Midbrain (tissue), 1 donor: ENCODE data around the gene SNX30.

Source experiments
- DNase-seq: peaks from one replicate; lab custom pipeline; 2025; lab: John Stamatoyannopoulos, UW

Gene SNX30

DNA sequence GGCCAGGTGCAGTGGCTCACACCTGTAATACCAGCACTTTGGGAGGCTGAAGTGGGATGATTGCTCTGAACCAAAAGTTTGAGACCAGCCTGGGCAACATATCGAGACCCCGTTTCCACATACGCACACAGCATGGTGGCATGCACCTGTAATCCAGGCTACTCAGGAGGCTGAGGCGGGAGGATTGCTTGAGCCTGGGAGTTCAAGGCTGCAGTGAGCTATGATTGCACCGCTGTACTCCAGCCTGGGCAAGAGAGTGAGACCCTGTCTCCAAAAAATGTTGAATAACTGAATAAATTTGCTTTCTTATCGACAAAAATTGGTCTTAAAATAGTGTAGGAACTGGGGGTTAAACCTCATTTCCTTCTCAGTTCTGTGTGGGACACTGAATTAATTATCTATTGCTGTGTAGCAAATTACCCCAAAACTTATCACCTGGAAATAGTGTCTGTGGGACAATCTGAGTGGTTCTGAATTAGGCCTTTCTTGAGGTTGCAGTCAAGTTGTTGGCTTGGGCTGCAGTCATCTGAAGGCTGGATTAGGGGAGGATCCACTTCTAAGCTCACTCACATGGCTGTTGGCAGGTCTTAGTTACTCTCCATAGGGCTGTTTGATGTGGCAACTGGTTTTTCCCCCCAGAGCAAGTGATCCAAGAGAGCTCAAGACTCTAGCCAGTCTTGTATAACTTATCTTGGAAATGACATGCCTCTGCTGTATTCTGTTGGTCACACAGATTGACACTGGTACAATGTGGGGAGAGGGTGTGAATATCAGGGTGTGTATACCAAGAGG lies 2.0 kb downstream of the SNX30 start:
- DNase-seq, result no peak

GRCh38 chr9:112753725-112754124 lies 3.2 kb downstream of the SNX30 start:
- no peak for DNase-seq

DNA sequence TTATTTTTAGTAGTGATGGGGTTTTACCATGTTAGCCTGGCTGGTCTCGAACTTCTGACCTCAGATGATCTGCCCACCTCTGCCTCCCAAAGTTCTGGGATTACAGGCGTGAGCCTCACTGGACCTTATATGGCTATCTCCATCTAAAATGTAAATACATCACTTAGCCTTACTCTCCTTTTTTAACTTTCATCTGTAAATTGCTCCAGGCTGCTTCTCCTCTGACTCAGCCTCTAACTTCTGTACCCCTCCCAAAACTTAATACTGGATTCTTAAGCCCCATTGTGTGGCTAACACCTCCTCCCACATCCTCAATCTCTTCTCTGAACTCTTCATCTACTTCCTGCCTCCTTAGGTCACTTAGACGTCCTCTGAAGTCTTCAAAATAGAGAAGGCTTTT lies 4.0 kb downstream of the SNX30 start:
- DNase-seq, result no peak

GRCh38 chr9:112755016-112755427 lies 4.5 kb downstream of the SNX30 start:
- no peak for DNase-seq

DNA sequence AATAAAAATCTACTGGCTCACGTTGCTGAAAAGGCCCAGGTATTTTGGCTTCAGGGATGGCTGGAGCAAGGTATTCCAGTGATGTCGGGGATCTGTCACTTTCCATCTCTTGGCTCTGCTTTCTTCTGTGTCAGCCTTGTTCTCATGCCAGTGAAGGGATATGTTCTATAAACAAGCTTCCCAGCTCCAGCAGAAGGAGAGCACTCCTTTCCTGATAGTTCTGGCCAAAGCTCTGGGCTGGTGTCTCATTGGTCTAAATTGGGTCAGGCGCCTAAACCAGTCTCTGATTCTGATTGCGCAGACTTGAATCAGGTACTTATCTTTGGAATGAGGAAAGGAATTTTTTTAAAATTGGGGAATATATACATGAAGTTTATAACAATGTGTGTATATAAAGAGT lies 5.1 kb downstream of the SNX30 start:
- no peak for DNase-seq

GRCh38 chr9:112757282-112757883 lies 6.8 kb downstream of the SNX30 start:
- DNase-seq, result no peak

GRCh38 chr9:112757940-112758339 lies 7.4 kb downstream of the SNX30 start:
- no peak for DNase-seq

- no peak for DNase-seq
Measured at GRCh38 chr9:112760821-112761220, 10.3 kb downstream of the SNX30 start.

DNA sequence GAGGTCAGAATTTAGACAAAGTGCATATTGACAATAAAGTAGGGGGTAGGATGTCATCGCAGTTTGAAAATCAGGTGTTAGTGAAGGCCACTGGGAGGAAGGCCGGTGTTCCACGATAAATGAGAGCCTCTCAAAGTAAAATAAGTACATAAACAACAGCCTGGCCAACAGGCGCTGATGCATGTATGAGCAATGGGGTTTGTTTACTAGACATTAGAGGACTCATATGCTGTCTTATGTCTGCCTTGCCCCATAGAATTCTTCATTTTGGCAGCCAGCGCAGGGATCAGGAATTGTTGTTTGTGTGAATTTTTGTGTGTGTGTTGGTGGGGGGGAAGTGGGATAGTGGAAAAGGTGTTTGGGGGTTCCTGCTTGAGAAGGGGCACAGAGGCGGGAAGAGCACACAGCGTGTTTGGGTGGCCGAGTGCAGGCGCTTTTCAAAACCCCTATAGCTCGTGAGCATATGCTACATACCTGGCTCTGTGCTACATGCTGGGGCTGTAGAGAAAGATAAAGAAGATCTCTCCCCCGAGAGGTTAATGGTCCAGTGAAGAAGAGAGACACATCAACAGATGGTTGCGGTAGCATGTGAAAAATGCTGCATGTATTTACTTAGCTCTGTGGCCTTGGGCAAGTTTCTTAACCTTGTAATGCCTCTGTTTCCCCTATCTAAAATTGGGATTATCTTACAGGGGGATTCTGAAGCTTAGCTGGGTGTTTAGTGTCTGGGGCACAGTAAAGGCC lies 11.5 kb downstream of the SNX30 start:
- DNase-seq, result no peak

GRCh38 chr9:112762726-112763518 lies 12.4 kb downstream of the SNX30 start:
- DNase-seq, result no peak

GRCh38 chr9:112764344-112764743 lies 13.8 kb downstream of the SNX30 start:
- DNase-seq, result no peak

GRCh38 chr9:112764837-112765236 lies 14.3 kb downstream of the SNX30 start:
- no peak for DNase-seq

- DNase-seq, result no peak
Measured at GRCh38 chr9:112765281-112765680, 14.7 kb downstream of the SNX30 start.

GRCh38 chr9:112771359-112772214 lies 21.0 kb downstream of the SNX30 start:
- peak; percentile 19 for DNase-seq

GRCh38 chr9:112772215-112772509 lies 21.6 kb downstream of the SNX30 start:
- DNase-seq, result no peak

DNA sequence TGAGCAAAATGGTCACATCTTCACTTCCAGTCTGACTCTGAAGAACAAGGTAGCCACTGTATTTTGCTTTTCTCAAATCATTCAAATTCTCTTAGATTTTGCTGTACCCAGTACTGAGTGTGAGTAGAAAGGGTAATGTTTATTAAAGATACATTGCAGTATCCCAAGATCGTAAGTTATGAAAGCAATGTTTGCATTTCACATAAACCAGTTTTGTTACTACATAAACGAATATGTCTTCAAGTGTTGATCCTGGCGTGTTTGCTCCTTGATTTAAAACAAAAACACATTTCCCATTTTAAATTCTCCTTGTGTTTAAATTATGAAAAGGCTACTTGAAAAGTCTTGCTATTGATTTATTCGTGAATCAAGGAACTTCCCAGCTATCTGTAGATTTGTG lies 22.0 kb downstream of the SNX30 start:
- DNase-seq, result no peak

DNA sequence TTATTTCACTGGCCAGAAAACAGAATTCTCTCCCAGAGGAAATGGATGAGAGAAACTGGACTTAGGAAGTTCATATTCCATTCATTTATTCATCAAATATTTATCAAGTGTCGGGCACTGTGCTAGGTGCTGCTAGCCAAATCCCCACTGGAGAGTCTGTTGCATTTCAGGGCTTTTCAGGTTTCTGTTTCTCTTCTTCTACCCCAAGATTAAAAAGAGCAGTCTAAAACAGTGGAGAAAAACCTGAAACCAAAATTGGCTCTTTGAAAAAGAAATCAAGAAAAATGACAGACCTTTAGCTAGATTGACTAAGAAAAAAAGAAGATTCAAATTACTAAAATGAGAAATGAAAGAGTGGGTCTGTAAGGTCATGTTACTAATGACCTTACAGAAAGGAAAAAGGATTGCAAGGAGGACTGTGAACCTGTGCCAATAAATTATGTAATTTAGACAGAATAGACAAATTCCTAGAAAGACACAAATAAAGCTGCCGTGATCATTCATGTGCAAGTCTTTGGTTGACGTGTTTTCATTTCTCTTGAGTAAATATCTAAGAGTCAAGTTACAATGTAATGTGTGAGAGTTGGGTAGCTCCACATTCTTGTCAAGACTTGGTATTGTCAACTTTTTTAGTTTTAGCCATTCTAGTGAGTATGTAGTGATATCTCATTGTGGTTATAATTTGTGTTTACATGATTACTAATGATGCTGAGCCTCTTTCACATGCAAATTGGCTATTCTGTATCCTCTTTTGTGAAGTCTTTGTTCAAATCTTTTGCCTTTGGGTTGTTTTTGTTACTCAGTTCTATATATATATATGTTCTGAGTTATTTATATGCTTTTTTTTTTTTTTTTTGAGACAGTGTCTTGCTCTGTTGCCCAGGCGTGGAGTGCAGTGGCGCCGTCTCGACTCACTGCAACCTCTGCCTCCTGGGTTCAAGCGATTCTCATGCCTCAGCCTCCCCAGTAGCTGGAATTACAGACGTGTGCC lies 23.7 kb downstream of the SNX30 start:
- no peak for DNase-seq

DNA sequence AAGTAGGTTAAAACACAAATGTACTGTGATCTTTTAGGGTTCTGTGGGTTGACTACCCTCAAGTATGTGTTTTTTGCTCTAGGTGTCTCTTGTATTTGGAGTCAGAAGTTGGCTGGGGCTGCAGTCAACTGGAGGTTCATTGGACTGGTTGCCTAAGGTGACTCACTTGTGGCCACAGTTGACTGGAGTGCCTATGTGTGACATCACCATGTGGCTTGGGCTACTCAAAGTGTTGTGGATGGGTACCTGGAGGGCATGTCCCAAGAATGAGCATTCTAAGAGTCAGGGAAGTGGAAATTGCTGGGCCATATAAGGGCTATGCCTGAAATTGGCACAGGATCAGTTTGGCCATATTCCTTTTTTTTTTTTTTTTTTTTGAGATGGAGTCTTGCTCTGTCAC lies 27.4 kb downstream of the SNX30 start:
- DNase-seq, result no peak

DNA sequence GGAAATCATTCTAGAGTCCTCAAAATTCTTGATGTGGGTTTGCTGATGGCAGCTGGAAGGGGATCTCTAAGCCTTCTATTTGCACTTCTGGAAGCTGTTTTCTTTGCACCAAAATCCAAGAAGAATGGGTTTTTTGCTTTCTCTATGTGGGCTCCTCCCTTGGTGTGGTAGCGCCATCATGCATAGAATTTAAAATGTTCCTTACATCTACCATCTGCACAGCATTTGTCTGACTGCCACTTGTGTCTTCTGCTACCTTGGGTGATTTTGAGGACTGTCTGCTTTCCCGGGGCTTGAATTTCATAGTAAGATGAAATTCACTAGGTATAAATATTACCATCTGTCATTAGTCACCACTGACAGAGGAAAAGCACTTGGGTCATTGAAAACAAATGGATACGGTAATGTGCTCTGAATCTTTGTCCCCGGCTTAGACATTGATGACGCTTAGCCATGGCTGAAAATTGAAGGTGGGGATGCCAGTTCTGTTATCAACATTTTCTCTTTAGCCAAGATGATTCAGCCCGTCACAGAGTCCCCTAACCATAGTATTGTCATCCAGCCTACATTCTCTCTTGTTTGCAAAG lies 30.0 kb downstream of the SNX30 start:
- no peak for DNase-seq

DNA sequence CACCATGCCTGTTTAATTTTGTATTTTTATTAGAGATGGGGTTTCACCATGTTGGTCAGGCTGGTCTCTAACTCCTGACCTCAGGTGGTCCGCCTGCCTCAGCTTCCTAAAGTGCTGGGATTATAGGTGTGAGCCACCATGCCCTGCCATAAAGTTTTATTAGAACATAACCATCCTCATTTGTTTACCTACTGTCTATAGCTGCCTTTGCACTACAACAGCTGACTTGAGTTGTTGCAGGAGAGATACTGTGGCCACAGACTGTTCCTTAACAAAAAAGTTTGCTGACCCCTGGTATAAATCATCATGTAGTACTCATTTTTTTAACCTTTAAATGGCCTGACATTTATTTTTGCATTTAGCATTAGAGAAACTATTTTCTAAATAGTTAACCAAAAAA lies 31.7 kb downstream of the SNX30 start:
- no peak for DNase-seq
